ENCODE data around the gene CTBP1.

CTBP1 gene

DNA sequence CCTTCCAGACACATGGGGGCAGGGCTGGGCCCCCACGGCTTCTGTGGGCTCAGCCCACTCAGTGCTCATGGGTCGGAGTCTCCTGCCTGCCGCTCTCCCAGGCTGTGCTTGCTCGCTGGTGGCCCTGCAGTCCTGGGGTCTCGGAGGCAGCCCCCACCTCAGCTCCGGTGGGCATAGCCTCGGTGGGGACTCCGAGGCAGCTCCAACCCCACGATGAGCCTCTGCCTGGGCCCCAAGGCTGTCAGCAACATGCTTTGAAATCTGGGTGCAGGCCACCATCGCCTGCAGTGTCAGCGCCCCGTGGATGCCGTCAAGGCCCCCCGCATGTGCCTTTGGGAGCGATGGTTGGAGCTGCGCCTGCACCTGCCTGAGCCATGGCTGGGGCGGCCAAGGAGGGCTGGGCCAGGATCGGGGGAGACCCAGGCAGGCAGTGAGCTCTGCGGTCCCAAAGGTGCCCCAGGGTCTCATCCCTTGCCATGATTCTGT lies 46.4 kb downstream of the CTBP1 start:
- Histone ChIP-seq H2BK120ac (ENCODE audit: insufficient read depth, low read length, poor library complexity) (no peak overlapping the region), H4K91ac (ENCODE audit: low read depth, low read length) (no peak overlapping the region), H3K79me1 (ENCODE audit: low read length) (no peaks in the 10 kb centered on the region), H4K12ac (ENCODE audit: low read depth, low read length) (no peak overlapping the region), H4K8ac (ENCODE audit: low read depth, low read length) (no peak overlapping the region), H3K4me1 (ENCODE audit: control insufficient read depth in 1 of 2, insufficient read depth in 2 of 2, low read length in 2 of 2) (peaks cover 3 to 14% of the 10 kb centered on the region in 2 experiments), H3K14ac (ENCODE audit: low read length) (no peak overlapping the region), H2AFZ (ENCODE audit: insufficient read depth, low read length, poor library complexity) (no peak overlapping the region), H3K18ac (ENCODE audit: low read length) (no peak overlapping the region), H2BK12ac (ENCODE audit: low read length) (no peak overlapping the region), H3K4me2 (ENCODE audit: low read length) (no peak overlapping the region), H3K27ac (ENCODE audit: low read depth, low read length) (no peak overlapping the region), H3K9me3 (ENCODE audit: insufficient read depth, low read depth, low read length) (peaks cover 1% of the 10 kb centered on the region), H3K23ac (ENCODE audit: low read length) (no peak overlapping the region), H3K79me2 (ENCODE audit: control insufficient read depth, insufficient read depth, low read length, poor library complexity) (no peaks in the 10 kb centered on the region), H2BK5ac (ENCODE audit: low read depth, low read length, poor library complexity) (no peak overlapping the region), H3K9ac (ENCODE audit: low read length) (no peak overlapping the region), H3K4me3 (ENCODE audit: low read depth, low read length) (no peak overlapping the region), H3K27me3 (ENCODE audit: insufficient read depth, low read length) (no peaks in the 10 kb centered on the region), H3K36me3 (ENCODE audit: control insufficient read depth in 1 of 2, insufficient read depth in 2 of 2, low read length in 2 of 2) (no peaks in the 10 kb centered on the region), H2AK5ac (ENCODE audit: low read length) (no peak overlapping the region), H3K4ac (ENCODE audit: low read depth, low read length) (no peak overlapping the region)
- no peak for DNase-seq
- no CpG with 5 or more reads among the region's 19 CpGs for WGBS (ENCODE audit: extremely low coverage, insufficient coverage, insufficient read length)

GRCh38 chr4:1201851-1202525 lies 46.9 kb downstream of the CTBP1 start:
- no peak overlapping the region for H4K12ac ChIP-seq (ENCODE audit: low read depth, low read length)
- no CpG with 5 or more reads among the region's 26 CpGs for WGBS (ENCODE audit: extremely low coverage, insufficient coverage, insufficient read length)
- H3K4me2 ChIP-seq (ENCODE audit: low read length) = no peak overlapping the region
- H2AFZ ChIP-seq (ENCODE audit: insufficient read depth, low read length, poor library complexity) = no peak overlapping the region
- no peak overlapping the region for H3K27ac ChIP-seq (ENCODE audit: low read depth, low read length)
- no peak overlapping the region for H4K8ac ChIP-seq (ENCODE audit: low read depth, low read length)
- H3K9me3 ChIP-seq (ENCODE audit: insufficient read depth, low read depth, low read length) = peaks cover 1% of the 10 kb centered on the region
- no peak for DNase-seq
- H3K23ac ChIP-seq (ENCODE audit: low read length) = no peak overlapping the region
- no peak overlapping the region for H3K18ac ChIP-seq (ENCODE audit: low read length)
- peaks cover 3 to 14% of the 10 kb centered on the region in 2 experiments for H3K4me1 ChIP-seq (ENCODE audit: control insufficient read depth in 1 of 2, insufficient read depth in 2 of 2, low read length in 2 of 2)
- no peaks in the 10 kb centered on the region for H3K27me3 ChIP-seq (ENCODE audit: insufficient read depth, low read length)
- H3K4ac ChIP-seq (ENCODE audit: low read depth, low read length) = no peak overlapping the region
- H2BK120ac ChIP-seq (ENCODE audit: insufficient read depth, low read length, poor library complexity) = no peak overlapping the region
- H2AK5ac ChIP-seq (ENCODE audit: low read length) = no peak overlapping the region
- H3K14ac ChIP-seq (ENCODE audit: low read length) = no peak overlapping the region
- H3K4me3 ChIP-seq (ENCODE audit: low read depth, low read length) = no peak overlapping the region
- H3K9ac ChIP-seq (ENCODE audit: low read length) = no peak overlapping the region
- H4K91ac ChIP-seq (ENCODE audit: low read depth, low read length) = no peak overlapping the region
- no peaks in the 10 kb centered on the region for H3K79me2 ChIP-seq (ENCODE audit: control insufficient read depth, insufficient read depth, low read length, poor library complexity)
- no peak overlapping the region for H2BK12ac ChIP-seq (ENCODE audit: low read length)
- no peak overlapping the region for H2BK5ac ChIP-seq (ENCODE audit: low read depth, low read length, poor library complexity)
- no peaks in the 10 kb centered on the region for H3K36me3 ChIP-seq (ENCODE audit: control insufficient read depth in 1 of 2, insufficient read depth in 2 of 2, low read length in 2 of 2)
- H3K79me1 ChIP-seq (ENCODE audit: low read length) = no peaks in the 10 kb centered on the region

- no peak overlapping the region for H2AFZ ChIP-seq (ENCODE audit: insufficient read depth, low read length, poor library complexity)
- no peak for DNase-seq
- no peak overlapping the region for H3K4ac ChIP-seq (ENCODE audit: low read depth, low read length)
- no peak overlapping the region for H3K14ac ChIP-seq (ENCODE audit: low read length)
- no peaks in the 10 kb centered on the region for H3K79me2 ChIP-seq (ENCODE audit: control insufficient read depth, insufficient read depth, low read length, poor library complexity)
- no peak overlapping the region for H2BK120ac ChIP-seq (ENCODE audit: insufficient read depth, low read length, poor library complexity)
- H4K12ac ChIP-seq (ENCODE audit: low read depth, low read length) = no peak overlapping the region
- peaks cover 3 to 14% of the 10 kb centered on the region in 2 experiments for H3K4me1 ChIP-seq (ENCODE audit: control insufficient read depth in 1 of 2, insufficient read depth in 2 of 2, low read length in 2 of 2)
- H2AK5ac ChIP-seq (ENCODE audit: low read length) = no peak overlapping the region
- no peak overlapping the region for H2BK12ac ChIP-seq (ENCODE audit: low read length)
- no CpG with 5 or more reads among the region's 20 CpGs for WGBS (ENCODE audit: extremely low coverage, insufficient coverage, insufficient read length)
- H3K27ac ChIP-seq (ENCODE audit: low read depth, low read length) = no peak overlapping the region
- no peaks in the 10 kb centered on the region for H3K79me1 ChIP-seq (ENCODE audit: low read length)
- H3K18ac ChIP-seq (ENCODE audit: low read length) = no peak overlapping the region
- no peak overlapping the region for H3K9ac ChIP-seq (ENCODE audit: low read length)
- no peaks in the 10 kb centered on the region for H3K27me3 ChIP-seq (ENCODE audit: insufficient read depth, low read length)
- H2BK5ac ChIP-seq (ENCODE audit: low read depth, low read length, poor library complexity) = no peak overlapping the region
- H3K9me3 ChIP-seq (ENCODE audit: insufficient read depth, low read depth, low read length) = peaks cover 1% of the 10 kb centered on the region
- no peak overlapping the region for H4K91ac ChIP-seq (ENCODE audit: low read depth, low read length)
- no peak overlapping the region for H3K4me2 ChIP-seq (ENCODE audit: low read length)
- no peaks in the 10 kb centered on the region for H3K36me3 ChIP-seq (ENCODE audit: control insufficient read depth in 1 of 2, insufficient read depth in 2 of 2, low read length in 2 of 2)
- H3K4me3 ChIP-seq (ENCODE audit: low read depth, low read length) = no peak overlapping the region
- no peak overlapping the region for H4K8ac ChIP-seq (ENCODE audit: low read depth, low read length)
- H3K23ac ChIP-seq (ENCODE audit: low read length) = no peak overlapping the region
Observed at GRCh38 chr4:1200425-1201035, 48.4 kb downstream of the CTBP1 start.

- no peaks in the 10 kb centered on the region for H3K36me3 ChIP-seq (ENCODE audit: control insufficient read depth in 1 of 2, insufficient read depth in 2 of 2, low read length in 2 of 2)
- WGBS (ENCODE audit: extremely low coverage, insufficient coverage, insufficient read length) = no CpG with 5 or more reads among the region's 27 CpGs
- no peak overlapping the region for H3K14ac ChIP-seq (ENCODE audit: low read length)
- no peak overlapping the region for H2BK5ac ChIP-seq (ENCODE audit: low read depth, low read length, poor library complexity)
- no peak overlapping the region for H3K4ac ChIP-seq (ENCODE audit: low read depth, low read length)
- no peak overlapping the region for H2AK5ac ChIP-seq (ENCODE audit: low read length)
- H3K4me2 ChIP-seq (ENCODE audit: low read length) = no peak overlapping the region
- H4K91ac ChIP-seq (ENCODE audit: low read depth, low read length) = no peak overlapping the region
- no peak overlapping the region for H2AFZ ChIP-seq (ENCODE audit: insufficient read depth, low read length, poor library complexity)
- no peaks in the 10 kb centered on the region for H3K27me3 ChIP-seq (ENCODE audit: insufficient read depth, low read length)
- peaks cover 0 to 10% of the 10 kb centered on the region in 2 experiments for H3K4me1 ChIP-seq (ENCODE audit: control insufficient read depth in 1 of 2, insufficient read depth in 2 of 2, low read length in 2 of 2)
- H3K23ac ChIP-seq (ENCODE audit: low read length) = no peak overlapping the region
- H3K4me3 ChIP-seq (ENCODE audit: low read depth, low read length) = no peak overlapping the region
- no peak overlapping the region for H2BK12ac ChIP-seq (ENCODE audit: low read length)
- peaks cover 1% of the 10 kb centered on the region for H3K9me3 ChIP-seq (ENCODE audit: insufficient read depth, low read depth, low read length)
- no peaks in the 10 kb centered on the region for H3K79me2 ChIP-seq (ENCODE audit: control insufficient read depth, insufficient read depth, low read length, poor library complexity)
- no peaks in the 10 kb centered on the region for H3K79me1 ChIP-seq (ENCODE audit: low read length)
- H3K9ac ChIP-seq (ENCODE audit: low read length) = no peak overlapping the region
- H4K12ac ChIP-seq (ENCODE audit: low read depth, low read length) = no peak overlapping the region
- no peak overlapping the region for H3K27ac ChIP-seq (ENCODE audit: low read depth, low read length)
- no peak for DNase-seq
- no peak overlapping the region for H2BK120ac ChIP-seq (ENCODE audit: insufficient read depth, low read length, poor library complexity)
- H3K18ac ChIP-seq (ENCODE audit: low read length) = no peak overlapping the region
- no peak overlapping the region for H4K8ac ChIP-seq (ENCODE audit: low read depth, low read length)
Observed at GRCh38 chr4:1199556-1200331, 49.2 kb downstream of the CTBP1 start.

Data from trophoblast cell (in vitro differentiated cells and primary cell).